NCI-H510A treated with DMSO at 0.1 percent for 48 hours (cell line): ENCODE data around the gene SNAP47.

Source experiments
- DNase-seq: peaks from one replicate; lab custom pipeline; 2025; lab: John Stamatoyannopoulos, UW

The SNAP47 gene

GRCh38 chr1:227798078-227798802 lies 63.0 kb downstream of the SNAP47 start:
- DNase-seq, result no peak

GRCh38 chr1:227799756-227800155 lies 64.5 kb downstream of the SNAP47 start:
- no peak for DNase-seq

GRCh38 chr1:227803933-227804332 lies 68.7 kb downstream of the SNAP47 start:
- no peak for DNase-seq

- no peak for DNase-seq
Observed at GRCh38 chr1:227805606-227806197, 70.5 kb downstream of the SNAP47 start.

GRCh38 chr1:227808566-227808965 lies 73.3 kb downstream of the SNAP47 start:
- no peak for DNase-seq

- DNase-seq, result no peak
Observed at GRCh38 chr1:227809026-227809425, 73.8 kb downstream of the SNAP47 start.

GRCh38 chr1:227813962-227814361 lies 78.7 kb downstream of the SNAP47 start:
- no peak for DNase-seq

- DNase-seq, result no peak
Observed at GRCh38 chr1:227815468-227816409, 80.5 kb downstream of the SNAP47 start, which contains the start of gene PRSS38. Gene PRSS38, plus strand, starts transcription at chr1:227815675. Its CDS starts 42 bp downstream, at chr1:227815717.

- no peak for DNase-seq
Observed at GRCh38 chr1:227816750-227817446, 81.7 kb downstream of the SNAP47 start.

- DNase-seq, result no peak
Observed at GRCh38 chr1:227823537-227823936, 88.3 kb downstream of the SNAP47 start.

GRCh38 chr1:227824204-227824603 lies 89.0 kb downstream of the SNAP47 start:
- no peak for DNase-seq

- no peak for DNase-seq
Observed at GRCh38 chr1:227828786-227829185, 93.6 kb downstream of the SNAP47 start.
